IPS-11a (cell line): ENCODE results near the gene MAPK11.

Experiments
- H3K4me3 ChIP-seq: one replicate; pipeline ENCODE4 v1.5.1; 2013; ENCODE audit warnings: low read depth, low read length, control low read depth

The MAPK11 gene

DNA sequence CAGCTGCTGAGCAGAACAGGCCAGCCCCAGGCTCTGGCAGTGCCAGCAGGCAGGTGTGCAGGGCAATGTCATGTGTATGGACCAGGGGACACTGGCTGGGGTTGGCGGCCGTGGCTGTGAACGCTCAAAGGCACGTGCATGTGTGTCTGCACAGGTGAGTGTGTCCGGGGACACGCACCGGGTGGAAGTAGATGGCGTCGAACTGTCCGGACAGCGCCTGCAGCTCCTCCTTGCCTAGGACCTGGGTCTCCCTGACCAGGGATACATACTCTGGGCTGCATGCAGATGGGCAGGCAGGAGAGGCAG, 20.0 kb downstream of the MAPK11 start:
- peak overlapping the region; percentile 72 for H3K4me3 ChIP-seq

DNA sequence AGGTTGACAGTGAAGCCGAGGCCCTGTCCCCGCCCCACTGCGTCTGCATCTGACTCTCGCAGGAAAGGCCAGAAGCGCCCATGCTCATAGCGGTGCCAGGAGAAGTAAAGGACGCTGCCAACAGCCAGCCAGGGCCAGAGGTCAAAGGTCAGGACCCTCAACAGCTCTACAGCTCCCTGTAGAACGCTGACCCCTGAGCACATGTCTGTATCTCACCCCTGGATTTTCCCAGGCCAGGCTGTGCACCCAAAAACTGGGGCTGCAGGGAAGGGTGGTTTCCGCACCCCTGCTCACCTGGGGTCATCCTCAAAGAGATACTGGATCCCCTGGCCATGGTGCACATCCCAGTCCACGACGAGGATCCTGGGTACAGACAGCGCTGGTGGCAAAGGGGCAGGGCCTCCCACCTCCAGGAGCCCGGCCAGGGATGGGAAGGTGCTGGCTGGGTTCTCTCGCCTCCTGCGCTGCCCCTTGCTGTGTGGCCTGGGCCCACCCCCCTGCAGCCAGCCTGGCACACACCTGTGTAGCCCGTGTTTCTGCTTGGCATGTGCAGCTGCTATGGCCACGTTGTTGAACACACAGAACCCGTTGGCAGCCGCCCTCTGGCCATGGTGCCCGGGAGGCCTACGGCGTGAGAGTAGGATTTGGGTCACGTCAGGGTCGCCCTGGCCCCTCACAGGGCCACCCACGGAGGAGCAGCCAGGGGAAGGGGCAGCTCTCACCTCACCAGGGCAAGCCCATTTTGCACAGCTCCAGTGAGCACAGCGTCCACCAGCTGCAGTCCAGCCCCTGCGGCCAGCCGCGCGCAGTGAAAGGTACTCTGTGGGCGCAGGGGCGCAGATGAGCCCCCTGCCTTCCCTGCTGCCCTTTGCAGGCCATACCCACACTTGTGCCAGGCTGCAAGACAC, 20.6 kb downstream of the MAPK11 start:
- H3K4me3 ChIP-seq = no peak overlapping the region

DNA sequence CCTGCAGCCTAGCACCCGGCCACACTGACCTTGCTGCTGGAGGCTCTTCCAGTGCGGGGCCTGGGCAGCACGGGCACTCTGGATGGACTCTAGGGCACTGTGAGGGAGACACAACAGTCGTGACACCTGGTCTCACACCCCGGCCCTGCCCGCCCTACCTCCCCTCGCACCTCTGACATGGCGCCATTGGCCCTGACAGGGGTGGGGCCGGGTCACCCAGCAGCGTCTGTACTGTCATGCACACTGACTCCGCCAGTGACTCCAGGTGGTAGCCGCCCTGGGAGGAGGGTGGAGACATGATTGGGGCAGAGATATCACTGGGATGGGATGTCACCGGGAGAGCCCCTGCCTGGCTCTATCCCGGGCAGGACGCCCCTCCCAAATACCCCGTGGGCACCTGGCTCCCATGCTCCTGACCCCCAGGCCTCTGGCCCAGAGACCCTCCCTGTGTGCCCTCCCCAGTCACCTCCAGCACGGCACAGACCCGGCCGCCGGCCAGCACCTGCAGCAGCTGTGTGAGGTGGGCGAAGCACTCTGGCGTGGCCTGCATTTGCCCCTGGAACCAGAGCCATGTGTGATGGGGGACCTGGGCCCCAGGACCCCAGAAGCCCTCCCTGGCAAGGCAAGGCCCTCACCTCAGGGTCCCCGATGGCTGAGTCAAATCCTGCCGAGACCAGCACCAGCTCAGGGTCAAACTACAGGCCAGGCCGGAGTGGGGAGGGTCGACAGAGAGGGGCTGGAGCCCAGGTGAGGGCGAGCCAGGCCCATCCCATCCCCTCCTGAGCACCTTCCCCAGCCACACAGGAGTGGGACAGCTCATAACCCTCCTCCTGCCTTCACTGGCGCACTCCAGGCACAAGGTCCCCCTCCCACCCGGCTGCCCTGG, 21.7 kb downstream of the MAPK11 start:
- H3K4me3 ChIP-seq = no peak overlapping the region

DNA sequence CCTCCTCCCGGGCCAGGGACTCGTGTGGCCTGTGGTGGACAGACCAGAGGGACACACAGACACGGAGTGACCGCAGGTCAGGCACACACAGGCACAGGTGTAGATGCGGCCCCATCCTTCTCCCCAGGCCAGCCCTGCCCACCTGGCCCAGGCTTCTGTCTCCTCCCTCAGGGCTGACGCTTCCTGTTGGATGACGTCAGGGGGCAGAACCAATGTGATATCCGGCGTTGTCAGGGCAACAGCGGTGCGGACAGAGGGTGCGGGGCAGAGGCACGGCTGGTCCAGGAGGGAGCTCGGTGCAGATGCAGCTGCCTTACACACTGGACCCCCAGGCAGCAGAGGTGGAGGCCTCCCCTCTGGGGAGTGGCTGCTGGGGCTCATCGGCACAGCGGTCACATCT, 22.4 kb downstream of the MAPK11 start:
- no peak overlapping the region for H3K4me3 ChIP-seq

DNA sequence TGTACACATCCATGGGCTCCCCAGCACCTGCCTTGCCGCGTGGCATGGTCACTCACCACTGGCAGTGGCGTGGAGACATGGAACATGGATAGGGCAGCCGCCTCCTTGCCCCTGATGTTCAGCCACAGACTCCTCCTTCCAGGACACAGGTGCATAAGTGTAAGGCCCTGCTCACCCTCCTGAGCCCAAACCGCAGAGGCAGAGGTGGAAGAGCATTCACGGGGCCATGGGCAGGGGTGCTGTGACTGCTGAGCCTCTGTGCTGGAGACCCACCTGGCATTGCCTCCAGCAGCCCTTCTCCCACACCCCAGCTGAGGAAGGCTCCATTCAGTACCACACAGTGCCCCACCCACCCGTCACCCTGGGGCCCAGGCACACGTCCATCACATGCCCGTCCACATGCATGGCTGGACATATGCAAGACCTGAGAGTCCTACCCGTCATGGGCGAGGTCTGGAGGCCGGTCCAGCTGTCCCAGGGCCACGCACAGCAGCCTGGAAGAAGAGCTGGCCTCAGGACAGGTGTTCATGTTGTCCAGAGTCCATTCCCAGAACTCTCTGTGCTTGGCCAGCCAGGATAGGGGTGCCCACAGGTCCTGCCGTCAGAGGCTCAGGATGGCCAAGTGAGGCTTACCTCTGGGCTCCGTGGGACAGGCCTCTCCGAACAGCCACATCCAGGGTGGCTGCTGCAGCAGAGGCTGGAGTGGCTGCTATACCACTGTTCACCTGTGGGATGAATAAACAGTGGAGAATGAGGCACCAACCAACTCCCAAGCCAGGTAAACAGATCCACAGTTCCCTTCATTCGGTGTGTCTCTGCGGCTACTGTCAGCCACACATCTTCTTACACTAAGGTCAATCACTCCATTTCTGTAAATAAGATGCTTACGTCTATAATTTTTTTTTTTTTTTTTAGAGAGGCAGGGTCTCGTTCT, 23.7 kb downstream of the MAPK11 start:
- no peak overlapping the region for H3K4me3 ChIP-seq

DNA sequence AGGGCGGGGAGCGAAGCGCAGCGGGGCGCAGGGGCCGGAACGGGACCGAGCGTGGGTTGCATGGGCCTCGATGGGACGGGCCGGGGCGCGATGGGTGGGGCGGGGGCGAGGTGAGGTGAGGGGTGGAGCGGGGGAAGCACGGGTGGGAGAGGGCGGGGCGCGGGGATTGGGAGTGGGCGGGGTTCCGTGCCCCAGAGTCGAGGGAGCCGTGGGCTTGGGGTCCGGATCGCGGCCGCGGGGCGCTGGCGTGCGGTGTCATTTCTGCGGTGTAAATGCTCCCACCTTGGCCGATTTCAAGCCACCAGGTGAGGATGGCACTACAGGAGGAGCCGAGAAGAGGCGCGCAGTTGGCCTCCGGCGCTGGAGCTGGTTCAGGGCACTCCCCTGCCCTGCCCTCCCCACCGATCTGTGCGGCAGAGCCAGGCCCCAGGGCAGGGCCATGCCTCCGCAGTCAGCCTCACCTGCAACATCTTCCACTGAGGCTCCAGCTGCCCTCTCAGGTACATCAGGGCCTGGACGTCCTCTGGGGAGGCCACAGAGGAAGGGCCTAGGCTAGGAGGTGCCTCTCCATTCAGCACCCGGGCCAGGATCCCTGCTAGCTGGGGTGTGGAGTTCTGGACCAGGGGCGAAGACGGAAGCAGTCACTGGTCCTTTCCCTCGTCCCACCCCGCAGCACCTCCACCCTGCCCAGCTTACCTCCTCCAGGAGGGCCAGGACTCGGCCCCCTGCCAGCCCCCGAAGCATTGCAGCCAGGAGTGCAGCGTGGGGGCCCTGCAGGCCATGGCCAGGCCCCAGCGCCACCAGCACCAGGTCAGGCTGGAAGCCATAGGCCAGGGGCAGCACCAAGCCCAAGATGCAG, 24.7 kb downstream of the MAPK11 start:
- peak overlapping the region; percentile 95 for H3K4me3 ChIP-seq

DNA sequence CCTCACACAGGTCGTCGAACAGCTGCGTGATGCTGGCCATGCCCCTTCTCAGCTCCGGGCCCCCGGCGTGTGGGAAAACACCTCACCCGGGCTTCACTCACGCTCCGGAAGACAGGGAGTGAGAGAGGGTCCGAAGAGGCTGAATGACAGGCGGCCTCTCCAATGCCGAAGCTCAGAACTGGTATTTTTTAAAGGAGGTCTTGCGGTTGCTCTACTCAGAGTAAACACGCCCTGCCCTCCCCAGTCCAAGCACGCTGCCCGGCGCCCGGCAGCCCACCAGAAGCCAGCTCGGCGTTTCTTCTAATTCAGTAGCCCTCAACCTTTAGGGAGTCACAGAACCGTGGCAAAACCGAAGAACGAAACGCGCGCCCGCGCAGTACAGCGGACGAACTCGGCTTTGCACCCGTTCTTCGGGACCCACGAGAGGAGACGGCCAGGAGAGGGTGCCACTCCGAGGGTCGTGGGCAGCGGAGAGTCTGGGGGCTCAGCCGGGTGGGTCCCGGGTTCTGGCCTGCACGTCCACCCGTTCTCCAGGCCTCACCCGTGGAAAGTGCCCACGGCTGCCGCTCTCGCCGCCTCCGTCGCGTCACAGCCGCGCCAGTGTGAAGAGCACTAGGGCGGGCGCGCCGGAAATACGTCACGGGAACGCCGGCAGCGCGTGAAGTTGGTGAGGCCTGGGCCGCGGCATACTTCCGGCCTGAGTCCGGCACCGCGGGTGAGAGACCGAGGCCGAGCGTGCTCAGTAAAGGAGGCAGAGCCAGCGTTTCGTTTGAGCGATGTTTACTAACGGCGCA, 25.6 kb downstream of the MAPK11 start, which contains the start of gene TUBGCP6:
TUBGCP6 (minus strand) TSS at position 604 of the 794 bp plus-strand sequence; CDS start at position 40, 564 bp downstream.
- peak within 1 kb of the TSS; percentile 95 for H3K4me3 ChIP-seq

DNA sequence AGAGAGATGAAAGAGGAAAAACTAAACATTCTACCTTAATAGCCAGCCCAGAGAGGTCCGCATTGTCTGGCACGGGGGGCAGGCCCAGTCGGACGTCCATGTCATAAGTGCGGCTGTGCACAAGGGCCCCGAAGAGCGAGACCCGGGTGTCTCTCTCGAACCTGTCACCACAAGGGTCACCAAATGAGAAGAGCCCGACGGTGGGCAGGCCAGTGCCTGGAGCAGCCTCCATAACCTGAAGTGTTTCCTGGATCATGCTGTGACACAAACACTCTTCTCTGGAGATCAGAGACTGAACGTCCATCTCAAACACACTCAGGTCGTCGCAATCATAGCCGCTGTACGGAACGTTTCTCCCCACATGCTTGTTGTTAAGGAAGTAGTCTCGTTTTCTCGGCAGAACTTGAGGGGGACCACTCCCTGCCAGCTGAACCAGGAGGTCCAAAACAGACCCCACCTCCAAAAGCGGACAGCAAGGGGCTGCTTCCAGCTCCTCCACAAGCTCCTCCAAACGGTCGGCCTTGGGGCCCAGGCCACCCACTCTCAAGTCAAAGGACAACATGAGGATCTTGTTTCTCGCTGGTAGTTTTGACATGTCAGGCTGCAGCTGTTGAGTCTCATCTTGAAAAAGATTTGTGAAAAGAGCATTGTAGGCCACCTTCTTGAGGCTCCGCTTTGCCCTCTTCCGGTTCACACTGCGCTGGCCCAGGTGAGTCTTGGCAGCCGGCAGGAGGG, 26.3 kb downstream of the MAPK11 start:
- peak overlapping the region; percentile 95 for H3K4me3 ChIP-seq

DNA sequence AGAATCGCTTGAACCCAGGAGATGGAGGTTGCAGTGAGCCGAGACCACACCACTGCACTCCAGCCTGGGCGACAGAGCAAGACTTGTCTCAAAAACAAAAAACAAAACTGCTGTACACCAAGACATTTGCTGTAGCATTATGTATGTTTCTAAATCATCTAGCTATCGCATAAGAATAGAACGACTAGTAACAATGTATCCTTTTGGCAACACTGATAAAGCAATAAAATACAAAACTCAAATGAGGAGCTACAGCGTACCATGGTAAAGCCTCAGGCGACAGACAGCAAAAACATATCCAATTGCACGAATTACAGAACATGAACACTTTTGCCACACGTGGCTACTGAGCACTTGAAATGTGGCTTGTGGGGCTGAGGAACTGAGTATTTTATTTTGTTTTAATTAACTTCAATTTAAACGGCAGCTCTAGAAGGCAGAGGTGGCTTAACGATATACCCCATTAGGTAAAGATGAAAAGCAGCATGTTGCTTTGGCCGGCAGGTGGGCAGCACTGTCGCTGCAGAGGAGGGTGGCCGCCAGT, 27.7 kb downstream of the MAPK11 start:
- no peak overlapping the region for H3K4me3 ChIP-seq

DNA sequence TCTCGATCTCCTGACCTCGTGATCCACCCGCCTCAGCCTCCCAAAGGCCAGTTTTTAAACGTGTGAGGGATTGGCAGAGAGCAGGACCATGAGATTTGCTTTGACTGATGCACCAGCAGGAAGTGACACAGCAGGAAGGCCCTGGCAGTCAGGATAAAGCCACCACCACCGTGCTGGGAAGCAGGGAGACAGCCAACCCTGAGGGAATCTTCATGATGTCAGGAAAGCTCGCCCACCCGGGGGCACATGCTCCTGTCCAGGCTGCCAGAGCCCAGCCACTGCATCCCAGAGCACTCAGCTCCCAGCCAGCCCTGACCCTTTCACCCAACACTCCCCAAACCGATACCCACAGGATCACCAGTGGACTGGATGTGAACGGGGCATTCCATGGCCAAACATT, 31.4 kb downstream of the MAPK11 start:
- no peak overlapping the region for H3K4me3 ChIP-seq

DNA sequence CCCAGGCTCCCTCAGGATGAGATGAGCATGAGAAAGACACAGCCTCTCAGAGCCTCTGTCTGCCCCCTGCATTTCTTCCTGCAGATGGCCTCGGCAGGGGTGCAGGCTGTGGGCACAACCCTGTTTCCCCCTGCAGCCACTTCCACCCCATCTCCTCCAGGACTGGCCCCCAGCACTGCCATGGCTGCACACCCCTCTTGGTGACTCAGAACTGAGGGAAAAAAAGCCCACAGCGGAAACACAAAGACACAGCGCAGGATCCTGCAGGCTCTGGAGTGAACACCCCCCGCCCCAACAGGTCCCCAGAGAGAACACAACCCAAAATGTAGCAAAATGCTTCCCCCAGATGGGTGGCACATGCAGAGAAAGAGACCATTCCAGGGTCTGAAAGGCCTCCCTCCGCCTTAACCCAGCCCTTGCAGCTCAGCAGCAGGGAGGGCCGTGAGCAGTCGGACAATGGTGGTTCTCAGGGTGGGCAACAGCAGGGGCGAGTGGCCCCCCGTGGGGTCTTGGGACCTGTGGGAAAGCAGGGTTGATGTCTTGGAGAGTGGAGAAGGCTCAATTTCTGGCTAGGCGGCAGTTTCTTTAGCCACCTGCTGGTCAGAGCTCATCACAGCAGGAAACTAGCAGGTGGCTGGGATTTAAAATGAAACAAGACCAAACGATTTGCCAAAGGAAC, 33.3 kb downstream of the MAPK11 start:
- no peak overlapping the region for H3K4me3 ChIP-seq

DNA sequence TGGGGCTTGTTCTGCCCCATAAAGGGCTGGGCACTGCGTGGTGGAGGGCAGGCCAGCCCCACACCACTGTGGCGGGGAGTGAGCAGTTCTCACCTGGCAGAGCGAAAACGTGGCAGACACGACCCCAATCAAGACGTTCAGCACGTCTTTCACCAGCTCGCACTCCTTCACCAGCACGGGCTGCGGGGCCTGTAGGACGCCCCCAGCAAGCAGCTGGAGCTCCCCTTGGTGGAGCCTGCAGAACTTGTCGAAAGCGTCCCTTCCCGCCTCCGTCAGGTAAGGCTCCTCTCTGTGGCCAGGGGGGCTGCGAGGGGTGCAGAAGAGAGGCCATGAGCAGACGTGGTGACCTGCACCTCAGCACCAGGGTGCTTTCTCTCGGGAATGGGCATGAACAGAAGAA, 37.0 kb downstream of the MAPK11 start:
- no peak overlapping the region for H3K4me3 ChIP-seq

DNA sequence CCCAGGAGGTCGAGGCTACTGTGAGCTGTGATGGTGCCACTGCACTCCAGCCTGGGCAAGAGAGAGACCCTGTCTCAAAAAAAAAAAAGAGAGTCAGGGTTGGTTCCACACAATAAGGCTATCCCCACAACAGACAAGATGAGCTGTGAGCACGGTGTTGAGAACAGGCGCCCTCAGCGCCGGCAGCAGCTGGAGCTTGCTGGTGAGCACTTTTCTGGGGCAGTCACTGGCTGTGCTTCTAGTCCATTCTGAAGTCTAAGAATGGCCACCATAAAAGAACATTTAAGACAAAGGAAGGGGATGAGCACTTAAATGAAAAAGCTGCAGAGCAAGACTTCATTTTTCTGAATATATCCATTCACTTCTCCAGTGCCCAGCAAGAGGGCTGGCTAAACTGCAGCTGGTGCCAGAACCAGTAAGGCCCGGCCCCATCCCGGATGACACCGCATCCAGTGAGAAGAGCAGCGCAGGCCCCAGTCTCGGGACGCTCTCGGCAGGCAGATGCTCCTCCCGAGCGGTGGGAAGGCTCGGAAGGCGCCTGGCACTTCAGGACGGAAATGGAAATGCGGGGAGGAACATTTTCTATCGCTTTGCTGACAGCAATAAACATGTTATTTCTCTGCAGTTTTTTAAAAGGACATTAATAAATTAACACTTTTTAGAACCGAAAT, 37.6 kb downstream of the MAPK11 start:
- H3K4me3 ChIP-seq = no peak overlapping the region

DNA sequence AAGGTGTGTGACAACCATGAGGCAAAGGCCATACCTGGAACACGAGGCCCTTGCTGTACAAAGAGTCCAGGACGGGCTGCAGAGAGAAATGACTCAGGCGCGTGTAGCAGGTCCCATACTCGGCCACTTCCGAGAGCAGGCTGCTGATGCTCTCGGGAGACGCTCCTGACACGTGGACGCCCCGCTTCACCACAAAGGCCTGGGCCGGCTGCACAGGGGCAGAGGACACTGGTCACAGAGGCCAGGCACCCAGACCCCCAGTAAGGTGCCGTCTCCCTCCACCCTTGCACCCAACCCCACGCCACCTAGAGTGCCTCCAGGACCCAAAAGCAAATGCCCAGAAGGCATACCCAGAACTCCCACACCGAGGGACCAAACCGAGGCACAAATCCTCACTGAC, 40.8 kb downstream of the MAPK11 start:
- no peak overlapping the region for H3K4me3 ChIP-seq

DNA sequence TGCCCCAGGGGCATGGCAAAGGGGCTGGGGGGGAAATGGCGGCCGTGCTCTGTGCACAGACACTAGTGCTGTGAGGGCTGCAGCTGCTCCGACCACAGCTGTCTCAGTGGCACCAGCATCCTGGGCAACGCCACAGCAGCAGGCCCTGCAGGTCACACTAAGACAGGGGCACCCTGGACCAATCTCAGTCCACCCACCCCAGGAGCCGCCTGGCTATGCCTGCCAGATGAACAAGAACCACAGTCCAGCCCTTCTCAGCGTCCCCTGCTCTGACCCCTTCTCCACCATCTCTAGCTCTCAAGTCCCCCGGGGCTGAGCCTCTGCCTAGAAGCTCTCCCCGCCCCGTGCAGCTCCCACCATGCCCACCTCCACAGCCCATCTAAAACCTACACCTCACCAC, 41.8 kb downstream of the MAPK11 start:
- no peak overlapping the region for H3K4me3 ChIP-seq

DNA sequence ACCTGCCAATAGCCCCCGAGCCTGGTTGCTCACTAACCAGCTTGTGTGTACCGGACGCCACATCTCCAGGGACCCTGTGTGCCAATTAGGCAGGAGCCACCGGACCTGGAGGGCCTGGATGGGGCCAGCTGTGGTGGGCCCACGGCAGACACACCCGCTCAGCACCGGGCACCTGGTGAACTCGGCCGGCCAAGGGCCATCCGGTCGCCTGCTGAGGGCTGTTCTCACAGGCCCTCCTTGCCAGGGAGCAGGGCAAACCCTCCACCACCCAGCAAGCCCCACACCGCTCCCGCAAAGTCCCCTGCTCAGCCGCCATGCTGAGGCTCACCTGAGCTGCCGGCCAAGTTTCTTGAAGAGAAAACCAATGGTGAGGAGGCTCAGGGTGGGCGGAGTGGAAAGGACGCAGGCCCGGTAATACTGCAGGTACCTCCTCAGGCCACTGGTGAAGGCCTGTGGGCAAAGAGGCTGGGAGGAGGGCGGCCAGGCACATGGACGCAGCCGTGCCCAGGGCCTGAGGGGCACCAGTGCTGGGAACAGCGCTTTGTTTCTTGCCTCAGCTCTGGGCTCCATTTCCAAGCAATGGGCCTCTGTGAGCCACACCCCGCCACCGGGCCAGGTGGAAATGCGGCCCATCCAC, 42.5 kb downstream of the MAPK11 start:
- no peak overlapping the region for H3K4me3 ChIP-seq

DNA sequence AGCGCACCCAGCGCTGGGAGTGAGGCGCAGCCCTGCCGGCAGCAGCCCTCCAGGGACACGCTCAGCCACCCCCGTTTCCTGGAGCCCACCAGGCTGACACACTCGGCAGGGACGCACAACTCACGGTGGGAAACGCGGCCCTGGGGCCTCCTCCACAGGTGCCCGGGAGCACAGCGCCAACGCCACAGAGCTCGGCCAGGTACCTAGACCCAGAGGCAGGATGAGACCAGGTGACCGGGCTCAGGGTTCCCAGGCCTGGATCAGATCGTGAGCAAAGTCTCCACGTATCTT, 43.4 kb downstream of the MAPK11 start:
- no peak overlapping the region for H3K4me3 ChIP-seq
